CD4-positive, alpha-beta T cell treated with Interleukin-17A for 4 hours (primary cell): ENCODE results near the gene WNT8B.

Experiments
- DNase-seq: peaks from one replicate; pipeline ENCODE4 v3.0.0-alpha.2; 2020; ENCODE audit warnings: mixed read lengths

Gene WNT8B, protein sequence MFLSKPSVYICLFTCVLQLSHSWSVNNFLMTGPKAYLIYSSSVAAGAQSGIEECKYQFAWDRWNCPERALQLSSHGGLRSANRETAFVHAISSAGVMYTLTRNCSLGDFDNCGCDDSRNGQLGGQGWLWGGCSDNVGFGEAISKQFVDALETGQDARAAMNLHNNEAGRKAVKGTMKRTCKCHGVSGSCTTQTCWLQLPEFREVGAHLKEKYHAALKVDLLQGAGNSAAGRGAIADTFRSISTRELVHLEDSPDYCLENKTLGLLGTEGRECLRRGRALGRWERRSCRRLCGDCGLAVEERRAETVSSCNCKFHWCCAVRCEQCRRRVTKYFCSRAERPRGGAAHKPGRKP

DNA sequence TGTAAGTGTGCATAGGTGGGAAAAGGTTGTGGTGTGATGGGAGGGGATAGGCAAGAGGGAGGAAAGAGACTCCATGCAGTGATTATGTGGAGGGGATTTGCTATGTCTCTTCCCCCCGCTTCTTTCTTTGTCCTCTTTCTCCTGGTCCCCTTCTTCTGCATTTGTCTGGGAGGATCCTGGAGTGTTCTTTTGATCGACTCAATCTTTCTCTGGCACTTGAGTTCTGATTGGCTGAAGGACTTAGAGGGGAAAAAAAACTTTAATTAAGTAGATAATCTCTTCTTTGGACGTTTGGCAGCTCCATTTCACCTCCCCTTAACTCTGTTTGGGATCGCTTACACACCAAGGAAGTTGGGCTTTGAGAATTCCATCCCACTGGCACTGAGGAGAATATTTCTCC lies at the start of gene WNT8B:
Gene WNT8B (plus strand): TSS at position 301 of the 400 bp plus-strand sequence. CDS start 160 bp downstream, outside the sequence.
- no peak for DNase-seq

DNA sequence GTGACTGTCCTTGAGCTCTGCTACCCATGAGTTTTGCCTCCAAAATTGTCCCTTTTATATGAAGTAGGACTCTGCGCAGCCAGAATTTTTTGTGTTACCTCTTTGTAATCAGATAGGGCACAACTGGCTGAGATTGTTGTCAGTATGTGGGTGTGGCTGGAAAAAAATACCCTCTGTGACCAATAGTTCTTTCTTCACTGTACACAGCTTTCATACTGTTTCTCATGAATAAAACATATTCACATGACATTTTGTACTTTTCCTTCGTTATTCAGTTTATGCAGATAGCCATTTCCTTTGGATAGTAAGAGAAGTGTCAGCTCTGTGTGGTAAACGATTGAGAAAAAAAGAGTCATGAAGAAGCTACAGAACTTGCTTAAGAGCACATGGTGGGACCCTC lies 49.6 kb upstream of the WNT8B start:
- no peak for DNase-seq

DNA sequence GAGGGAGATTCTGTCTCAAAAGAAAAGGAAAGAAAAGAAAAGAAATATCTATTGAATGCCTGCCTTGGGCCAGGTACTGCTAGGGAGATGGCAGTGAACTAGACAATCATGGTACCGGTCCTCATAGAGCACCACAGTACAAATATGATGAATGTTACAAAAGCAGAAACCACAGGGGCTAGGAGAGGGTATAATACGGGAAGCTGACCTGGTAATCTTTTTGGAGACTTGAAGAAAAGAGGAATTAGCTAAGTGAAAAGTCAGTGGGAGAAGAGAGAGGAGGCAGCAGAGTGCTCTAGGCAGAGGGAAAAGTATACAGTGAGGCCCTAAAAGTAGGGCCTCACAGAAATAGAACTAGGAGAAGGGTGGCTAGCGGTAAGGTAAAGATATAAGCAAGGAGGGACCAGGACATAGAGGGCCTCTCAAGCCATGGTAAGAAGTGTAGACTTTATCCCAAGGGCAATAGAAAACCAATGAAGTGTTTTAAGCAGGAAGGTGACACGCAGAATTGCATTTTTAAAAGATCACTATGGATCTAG lies 42.8 kb upstream of the WNT8B start:
- DNase-seq, result no peak

DNA sequence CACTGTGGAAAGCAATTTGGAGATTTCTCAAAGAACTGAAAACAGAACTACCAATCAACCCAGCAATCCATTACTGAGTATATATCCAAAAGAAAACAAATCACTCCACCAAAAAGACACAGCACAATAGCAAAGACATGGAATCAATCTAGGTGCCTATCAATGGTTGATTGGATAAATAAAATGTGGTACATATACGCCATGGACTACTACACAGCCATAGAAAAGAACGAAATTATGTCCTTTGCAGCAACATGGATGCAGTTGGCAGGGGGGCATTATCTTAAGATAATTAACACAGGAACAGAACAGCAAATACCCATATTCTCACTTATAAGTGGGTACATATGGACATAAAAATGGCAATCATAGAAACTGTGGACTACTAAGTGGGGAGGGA lies 35.4 kb upstream of the WNT8B start:
- no peak for DNase-seq

DNA sequence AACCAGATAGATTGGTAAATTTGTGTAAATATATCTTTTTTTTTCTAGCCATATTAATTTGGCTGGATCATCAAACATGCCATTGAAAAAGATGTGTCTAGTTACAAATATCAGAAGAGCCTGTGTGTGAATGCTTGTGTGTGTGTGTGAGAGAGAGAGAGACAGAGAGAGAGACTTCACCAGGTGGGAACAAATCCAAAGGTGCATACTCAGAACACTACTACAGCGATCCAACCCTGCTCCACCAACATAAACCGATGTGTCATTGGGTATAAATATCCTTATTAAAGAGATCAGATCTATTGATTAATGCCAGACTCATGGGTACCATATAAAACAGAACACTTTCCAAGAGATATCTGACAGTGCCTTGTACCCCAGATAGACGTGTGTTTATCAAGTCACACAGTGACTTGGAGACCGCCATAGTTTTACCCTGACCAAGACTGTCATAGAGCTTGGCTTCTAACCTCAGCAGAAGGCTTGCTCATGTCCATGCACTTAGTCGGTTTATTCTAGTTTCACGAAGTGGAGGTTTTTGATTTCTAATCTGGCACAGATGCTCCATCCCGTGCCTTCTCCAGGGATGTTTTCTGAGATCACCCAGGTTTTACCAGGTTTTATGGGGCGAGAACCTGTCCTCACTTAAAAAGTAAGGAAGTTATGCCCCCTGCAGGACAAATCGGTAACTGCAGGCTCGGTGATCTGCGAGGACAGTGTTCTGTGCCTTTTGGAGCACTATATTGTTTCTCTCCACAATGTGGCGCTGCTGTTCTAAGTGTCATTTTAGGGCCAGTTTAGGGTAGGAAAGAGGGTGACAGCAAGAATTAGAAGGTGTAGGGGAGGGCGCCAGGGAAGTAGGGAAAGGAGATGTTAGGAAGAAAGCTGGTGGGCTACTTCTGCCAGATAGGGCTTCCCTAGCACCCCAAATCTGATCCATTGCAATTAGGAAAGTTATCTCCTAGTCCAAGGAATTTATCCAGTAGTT lies 29.3 kb upstream of the WNT8B start:
- DNase-seq, result peak; percentile 97

DNA sequence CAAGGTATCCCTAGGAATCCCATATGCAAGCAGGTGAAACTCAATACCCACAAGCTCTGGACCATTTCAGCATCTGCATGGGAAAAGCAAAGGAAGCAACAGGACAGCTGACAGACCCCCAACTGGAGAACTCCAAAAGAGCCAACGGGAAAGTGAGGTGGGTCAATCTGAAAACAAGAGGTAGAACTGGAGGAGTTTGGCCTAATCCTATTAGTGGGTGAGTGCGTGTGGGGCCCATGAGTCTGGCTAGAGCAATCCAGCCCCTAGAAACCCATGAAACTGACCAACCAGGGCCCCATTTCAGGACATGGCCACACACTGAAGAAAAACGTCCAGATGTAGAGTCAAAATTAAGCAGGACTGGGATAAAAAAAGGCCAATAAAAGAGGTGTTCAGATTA lies 26.6 kb upstream of the WNT8B start:
- no peak for DNase-seq

DNA sequence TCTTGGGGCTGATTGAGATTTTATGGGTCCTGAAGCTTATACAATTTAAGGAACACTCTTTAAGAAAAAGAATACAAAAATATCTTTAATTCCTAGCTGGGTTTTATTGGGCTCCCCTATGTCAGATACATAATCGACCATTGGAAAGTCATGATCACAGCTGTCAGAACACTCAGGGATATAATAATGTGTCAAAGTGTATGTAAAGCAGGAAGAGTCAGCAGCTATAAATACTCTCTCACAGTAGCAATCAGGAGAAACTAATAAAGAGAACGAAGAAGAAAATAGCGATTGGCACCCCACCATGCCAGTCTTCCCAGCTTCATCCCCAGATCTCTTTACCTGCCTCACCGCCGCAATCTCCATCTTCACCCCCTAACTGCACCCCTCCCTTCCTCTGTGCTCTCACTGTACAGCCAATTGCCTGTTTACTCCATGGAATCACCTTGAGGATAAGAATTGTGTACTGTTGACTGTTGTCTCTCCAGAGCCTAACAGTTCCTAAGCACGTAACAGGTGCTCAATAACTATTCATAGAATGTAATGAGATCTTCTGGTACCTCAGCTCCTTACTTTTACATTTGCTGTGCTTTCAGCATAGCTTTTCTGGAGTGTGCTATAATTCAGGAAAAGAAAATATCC lies 24.0 kb upstream of the WNT8B start:
- DNase-seq, result no peak

DNA sequence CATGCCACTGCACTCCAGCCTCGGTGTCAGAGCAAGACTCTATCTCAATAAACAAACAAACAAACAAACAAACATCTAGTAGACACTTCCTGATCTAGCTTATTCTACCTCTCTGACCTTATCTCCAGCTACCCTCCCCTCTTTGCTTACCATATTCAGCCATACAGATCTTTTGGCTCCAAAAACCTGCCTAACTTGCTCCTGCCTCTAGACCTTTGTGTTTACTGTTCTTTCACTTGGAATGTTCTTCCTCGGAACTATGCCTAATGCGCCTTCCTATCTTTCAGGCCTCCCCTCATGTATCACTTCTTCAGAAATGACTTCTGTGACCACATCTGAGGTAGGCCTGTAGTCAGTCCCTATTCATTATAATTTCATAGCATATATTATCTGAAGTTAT lies 20.3 kb upstream of the WNT8B start:
- DNase-seq, result no peak

DNA sequence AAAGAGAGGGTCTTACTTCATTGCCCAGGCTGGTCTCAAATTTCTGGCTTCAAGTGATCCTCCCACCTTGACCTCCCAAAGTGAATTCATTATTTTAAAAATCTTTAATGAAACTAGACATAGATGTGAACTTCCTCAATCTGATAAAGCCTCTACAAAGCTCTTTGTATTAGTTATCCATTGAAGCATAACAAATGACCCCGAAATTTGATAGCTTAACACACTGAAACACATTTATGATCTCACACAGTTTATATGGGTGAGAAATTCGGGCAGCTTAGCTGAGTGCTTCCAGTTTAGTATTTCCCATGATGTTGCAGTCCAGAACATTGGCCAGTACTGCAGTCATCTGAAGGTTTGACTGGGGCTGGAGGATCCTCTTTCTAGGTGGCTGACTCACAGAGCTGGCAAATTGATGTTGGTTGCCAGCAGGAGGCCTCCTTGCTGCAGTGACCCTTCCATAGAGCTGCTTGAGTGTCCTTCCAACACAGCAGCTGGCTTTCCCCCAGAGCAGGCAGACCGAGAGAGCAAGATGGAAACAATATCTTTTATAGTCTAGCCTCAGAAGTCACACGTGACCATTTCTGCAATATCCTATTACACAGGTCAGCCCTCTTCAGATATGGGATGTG lies 16.6 kb upstream of the WNT8B start:
- no peak for DNase-seq

DNA sequence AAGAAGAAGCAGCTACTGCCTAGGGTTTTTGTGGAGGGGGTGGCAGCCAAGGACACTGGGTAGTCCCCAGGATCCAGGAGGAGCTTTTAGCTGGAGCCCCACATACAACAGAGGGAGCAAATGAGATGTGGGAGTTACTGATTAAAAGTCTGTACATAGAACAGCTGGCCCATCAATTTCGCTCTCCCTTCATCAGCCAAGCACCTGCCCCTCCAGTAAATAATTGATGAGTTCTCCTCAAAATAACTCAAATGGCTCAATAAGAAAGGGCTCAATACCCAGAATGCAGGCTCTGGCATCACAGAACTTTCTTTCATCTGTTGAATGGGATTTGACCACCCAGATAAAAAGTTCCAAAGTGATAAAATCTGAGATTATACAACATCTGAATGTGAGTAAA lies 15.1 kb upstream of the WNT8B start:
- no peak for DNase-seq

DNA sequence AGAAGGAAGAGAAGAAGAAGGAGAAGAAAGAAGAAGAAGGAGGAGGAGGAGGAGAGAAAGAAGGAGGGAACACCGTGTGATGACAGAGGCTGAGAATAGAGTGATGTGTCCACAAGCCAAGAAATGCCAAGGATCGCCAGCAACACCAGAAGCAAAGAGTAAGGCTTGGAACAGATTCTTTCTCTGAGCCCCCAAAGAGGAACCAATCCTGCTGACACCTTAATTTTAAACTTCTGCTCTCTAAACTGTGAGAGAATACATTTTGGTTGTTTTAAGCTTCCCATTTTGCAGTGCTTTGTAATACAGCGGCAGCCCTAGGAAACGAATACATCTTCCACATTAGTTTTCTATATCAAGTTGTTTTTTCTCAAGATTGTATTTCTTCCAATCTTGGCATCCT lies 13.9 kb upstream of the WNT8B start:
- no peak for DNase-seq

DNA sequence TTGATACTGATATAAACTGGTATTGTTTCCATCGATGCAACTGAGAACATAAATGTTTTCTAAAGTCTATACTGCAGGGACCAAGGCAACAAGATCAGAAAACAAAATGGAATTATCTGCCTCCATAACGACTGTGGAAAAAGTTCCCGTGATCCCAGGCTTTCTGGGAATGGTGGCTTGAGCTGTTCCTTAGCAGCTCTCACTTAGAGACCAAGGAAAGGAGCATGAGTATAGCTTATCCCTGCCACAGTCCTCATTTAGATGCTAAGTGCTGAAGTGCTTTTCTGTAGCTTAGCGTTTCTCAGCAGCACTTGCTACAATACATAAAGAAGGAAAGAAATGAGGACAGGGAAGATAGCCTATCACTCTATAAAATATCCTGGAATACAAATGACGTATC lies 5.5 kb downstream of the WNT8B start:
- DNase-seq, result no peak

DNA sequence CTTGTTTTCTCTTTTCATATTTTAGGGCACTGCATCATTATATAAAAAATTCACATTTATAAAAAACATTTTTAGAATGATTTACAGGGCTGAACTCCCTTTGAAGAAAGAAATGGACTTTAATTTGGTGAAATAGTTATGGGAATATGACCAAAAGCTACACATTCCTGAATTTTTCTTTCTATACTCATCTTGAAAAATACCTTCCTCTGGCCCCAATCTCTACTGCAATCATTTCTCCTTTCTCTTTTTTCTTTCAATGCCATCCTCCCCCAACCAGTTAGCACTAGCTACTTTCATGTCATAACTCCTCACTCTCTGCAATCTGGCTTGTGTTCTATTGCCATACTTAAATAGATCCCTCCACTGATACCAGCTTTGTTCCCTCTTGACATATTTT lies 6.2 kb downstream of the WNT8B start:
- no peak for DNase-seq

DNA sequence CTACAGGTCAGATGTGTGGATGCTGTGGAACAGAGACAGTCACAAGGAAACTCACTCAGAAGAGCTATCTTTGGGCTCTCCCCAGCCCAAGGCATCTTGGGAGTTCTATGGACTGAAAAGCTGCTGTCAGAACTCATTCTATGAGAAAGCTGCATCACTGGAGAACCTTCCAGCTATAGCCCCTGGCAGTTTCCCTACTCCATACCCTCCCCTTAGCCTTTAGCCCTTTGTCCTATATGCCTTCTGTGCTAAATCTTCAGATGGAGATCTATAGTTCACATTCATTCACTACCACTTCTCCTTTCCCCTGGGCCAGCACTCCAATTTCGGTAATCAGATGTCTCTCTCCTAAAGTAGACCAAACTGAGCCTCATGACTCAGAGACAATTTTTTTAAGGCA lies 6.9 kb downstream of the WNT8B start:
- no peak for DNase-seq

DNA sequence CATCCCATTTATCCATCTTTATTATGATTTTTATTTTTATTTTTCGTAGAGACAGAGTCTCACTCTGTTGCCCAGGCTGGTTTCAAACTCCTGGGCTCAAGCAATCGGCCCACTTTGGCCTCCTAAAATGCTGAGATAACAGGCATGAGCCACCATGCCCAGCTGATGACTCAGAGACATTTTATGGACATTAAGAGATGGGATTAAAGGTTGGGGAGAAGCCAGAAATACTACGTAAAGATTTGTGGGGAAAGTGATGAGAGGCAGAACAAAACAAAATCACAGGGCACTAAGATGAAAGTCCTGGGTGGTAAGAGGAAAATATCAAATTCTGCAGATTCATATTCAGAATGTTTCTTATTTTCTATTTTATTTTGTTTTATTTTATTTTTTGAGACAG lies 7.6 kb downstream of the WNT8B start:
- no peak for DNase-seq

DNA sequence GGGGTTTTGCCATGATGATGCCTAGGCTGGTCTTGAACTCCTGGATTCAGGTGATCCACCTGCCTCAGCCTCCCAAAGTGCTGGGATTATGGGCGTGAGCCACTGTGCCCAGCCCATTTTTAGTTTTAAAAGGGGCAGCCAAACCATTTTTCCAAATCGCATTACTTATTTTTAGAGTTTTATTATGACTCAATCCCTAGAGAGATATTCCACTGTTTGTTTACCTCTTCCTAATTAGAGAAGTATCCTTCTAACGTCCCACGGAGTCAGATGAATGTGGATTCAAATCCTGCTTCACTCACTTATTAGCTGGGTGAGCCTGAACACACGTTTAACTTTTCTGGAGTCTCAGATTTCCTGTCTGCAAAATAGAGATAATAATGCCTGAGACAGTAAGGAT lies 15.2 kb downstream of the WNT8B start:
- no peak for DNase-seq

DNA sequence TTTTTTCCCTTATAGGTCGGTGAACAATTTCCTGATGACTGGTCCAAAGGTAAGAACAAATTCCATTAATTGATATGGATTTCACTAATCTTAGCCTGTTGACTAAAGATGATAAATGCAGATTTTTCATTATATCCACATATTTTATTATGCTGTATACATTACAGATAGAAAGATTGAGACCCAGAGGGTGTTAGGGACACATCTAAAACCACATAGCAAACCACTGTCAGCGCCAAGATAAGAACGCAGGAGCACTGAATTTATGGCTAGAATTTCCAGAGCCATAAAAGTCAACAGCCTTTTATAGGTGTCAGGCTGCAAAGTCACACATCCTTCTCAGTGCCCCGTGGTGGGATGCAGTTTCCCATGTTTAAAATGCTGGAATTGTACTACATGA lies 16.2 kb downstream of the WNT8B start:
- no peak for DNase-seq

DNA sequence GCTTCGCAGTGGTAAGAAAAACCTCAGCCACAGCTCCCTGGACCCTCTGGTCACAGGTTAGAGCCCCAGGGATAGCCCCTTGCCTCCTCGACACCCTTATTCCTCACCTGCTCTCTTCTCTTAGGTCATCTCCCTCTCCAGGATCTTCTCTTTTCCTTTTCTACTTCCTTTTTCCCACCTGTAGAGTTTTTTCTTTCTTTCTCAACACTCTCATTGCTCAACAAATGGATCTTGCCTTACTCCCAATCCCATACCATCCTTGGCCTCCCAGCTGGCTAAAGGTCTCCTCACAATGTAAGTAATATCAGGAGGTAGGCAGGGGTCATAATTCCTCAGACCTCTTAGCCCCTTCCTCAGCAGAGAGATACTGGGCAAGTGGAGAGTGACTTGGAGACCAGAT lies 17.2 kb downstream of the WNT8B start:
- DNase-seq, result no peak

DNA sequence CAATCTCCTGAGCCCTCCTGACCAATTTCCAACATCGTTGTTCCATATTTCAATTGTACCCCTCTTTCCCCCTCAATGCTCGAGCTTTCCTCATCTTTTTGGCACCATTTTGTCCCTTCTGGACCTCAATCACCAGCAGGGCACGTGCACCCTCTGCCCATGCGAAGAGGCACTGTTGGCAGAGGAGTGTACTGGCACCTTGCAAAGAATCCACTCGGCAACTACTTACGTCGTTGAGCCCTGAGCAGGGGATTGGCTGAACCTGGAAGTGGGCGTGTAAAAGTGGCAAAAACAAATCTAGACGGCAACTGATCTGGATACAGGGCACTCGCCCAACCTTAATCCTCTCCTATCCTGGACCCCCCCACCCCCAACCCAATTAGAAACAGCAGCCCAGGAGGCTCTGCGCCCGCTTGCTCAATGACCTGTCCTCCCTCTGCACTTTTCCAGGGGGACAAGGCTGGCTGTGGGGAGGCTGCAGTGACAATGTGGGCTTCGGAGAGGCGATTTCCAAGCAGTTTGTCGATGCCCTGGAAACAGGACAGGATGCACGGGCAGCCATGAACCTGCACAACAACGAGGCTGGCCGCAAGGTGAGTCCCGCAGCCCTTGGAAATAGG lies 18.8 kb downstream of the WNT8B start:
- peak; percentile 87 for DNase-seq

DNA sequence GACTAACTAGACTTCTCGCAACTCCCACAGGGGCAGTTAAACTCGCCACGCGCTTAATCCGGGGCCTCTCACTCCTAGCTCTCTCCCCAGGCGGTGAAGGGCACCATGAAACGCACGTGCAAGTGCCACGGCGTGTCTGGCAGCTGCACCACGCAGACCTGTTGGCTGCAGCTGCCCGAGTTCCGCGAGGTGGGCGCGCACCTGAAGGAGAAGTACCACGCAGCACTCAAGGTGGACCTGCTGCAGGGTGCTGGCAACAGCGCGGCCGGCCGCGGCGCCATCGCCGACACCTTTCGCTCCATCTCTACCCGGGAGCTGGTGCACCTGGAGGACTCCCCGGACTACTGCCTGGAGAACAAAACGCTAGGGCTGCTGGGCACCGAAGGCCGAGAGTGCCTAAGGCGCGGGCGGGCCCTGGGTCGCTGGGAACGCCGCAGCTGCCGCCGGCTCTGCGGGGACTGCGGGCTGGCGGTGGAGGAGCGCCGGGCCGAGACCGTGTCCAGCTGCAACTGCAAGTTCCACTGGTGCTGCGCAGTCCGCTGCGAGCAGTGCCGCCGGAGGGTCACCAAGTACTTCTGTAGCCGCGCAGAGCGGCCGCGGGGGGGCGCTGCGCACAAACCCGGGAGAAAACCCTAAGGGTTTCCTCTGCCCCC lies 19.5 kb downstream of the WNT8B start:
- peak; percentile 81 for DNase-seq

DNA sequence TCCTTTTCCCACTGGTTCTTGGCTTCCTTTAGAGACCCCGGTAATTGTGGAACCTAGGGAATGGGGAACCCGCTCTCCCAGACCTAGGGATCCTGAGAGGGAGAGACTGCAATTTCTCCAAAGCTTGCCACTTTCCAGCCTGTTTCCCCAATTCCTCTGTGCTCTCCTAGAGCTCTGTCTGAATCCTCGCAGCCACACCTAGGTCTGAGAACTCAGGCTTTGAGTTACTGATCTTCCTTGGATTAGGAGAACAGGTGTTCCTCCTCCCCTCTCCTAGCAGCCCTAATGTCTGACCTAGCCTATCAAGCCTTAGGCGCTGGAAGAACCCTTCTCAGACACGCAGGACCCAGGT lies 20.0 kb downstream of the WNT8B start:
- DNase-seq, result no peak
